KMS-11 (cell line): ENCODE data around the gene FAM186B.

Source experiments
- H2AFZ ChIP-seq: fragments of 200-600 bp; sonication (generic); 2 replicates; pipeline ENCODE4 v1.6.1; 2016; ENCODE audit warnings: antibody characterized with exemption, mixed run types, low read depth
- H3K27ac ChIP-seq: fragments of 200-600 bp; sonication (generic); 2 replicates; pipeline ENCODE4 v1.6.1; 2016; ENCODE audit warnings: mild to moderate bottlenecking, mixed run types
- H3K27me3 ChIP-seq: fragments of 200-600 bp; sonication (generic); 2 replicates; pipeline ENCODE4 v1.6.1; 2017; ENCODE audit warnings: mild to moderate bottlenecking, low read depth, mixed run types, moderate library complexity; ENCODE audit not compliant: insufficient read depth
- H3K36me3 ChIP-seq: fragments of 200-600 bp; sonication (generic); 2 replicates; pipeline ENCODE4 v1.6.1; 2017; ENCODE audit warnings: mild to moderate bottlenecking, mixed run types; ENCODE audit not compliant: insufficient read depth
- H3K4me1 ChIP-seq: fragments of 200-600 bp; sonication (generic); 2 replicates; pipeline ENCODE4 v1.6.1; 2016; ENCODE audit warnings: mild to moderate bottlenecking, low read depth, mixed run types; ENCODE audit not compliant: poor library complexity, severe bottlenecking
- H3K4me2 ChIP-seq: fragments of 200-600 bp; sonication (generic); 2 replicates; pipeline ENCODE4 v1.7.0; 2016; ENCODE audit warnings: mild to moderate bottlenecking, mixed run types
- H3K4me3 ChIP-seq: fragments of 200-600 bp; sonication (generic); IDR thresholded peaks from 2 replicates; pipeline ENCODE4 v1.6.1; 2017; ENCODE audit warnings: low read depth, low read length, mixed read lengths; ENCODE audit not compliant: insufficient read depth
- H3K79me2 ChIP-seq: fragments of 200-600 bp; sonication (generic); 2 replicates; pipeline ENCODE4 v1.6.1; 2016; ENCODE audit warnings: low read depth, mixed run types; ENCODE audit not compliant: insufficient read depth
- H3K9ac ChIP-seq: fragments of 200-600 bp; sonication (generic); 2 replicates; pipeline ENCODE4 v1.6.1; 2016; ENCODE audit warnings: mild to moderate bottlenecking, mixed run types
- H4K20me1 ChIP-seq: fragments of 200-600 bp; sonication (generic); 2 replicates; pipeline ENCODE4 v1.6.1; 2016; ENCODE audit warnings: mild to moderate bottlenecking, mixed run types; ENCODE audit not compliant: insufficient read depth
- CTCF ChIP-seq: fragments of 200-600 bp; sonication (generic); conservative IDR thresholded peaks from 2 replicates; pipeline ENCODE4 v1.6.1; 2017; ENCODE audit warnings: low read depth, mild to moderate bottlenecking, antibody characterized with exemption, low read length, moderate library complexity, mixed read lengths

The FAM186B gene

GRCh38 chr12:49541911-49542505 lies 63.4 kb downstream of the FAM186B start:
- peaks cover 23% of the 10 kb centered on the region for H3K27me3 ChIP-seq
- H3K79me2 ChIP-seq = no peaks in the 10 kb centered on the region
- no peaks in the 10 kb centered on the region for H3K36me3 ChIP-seq
- H2AFZ ChIP-seq = no peak overlapping the region
- H4K20me1 ChIP-seq = no peaks in the 10 kb centered on the region
- no peak overlapping the region for H3K27ac ChIP-seq
- no peak overlapping the region for H3K9ac ChIP-seq
- H3K4me2 ChIP-seq = no peak overlapping the region
- H3K4me1 ChIP-seq = peaks cover 17% of the 10 kb centered on the region
- no peak for TF ChIP-seq CTCF
- H3K4me3 ChIP-seq = no peak overlapping the region

- Histone ChIP-seq H3K9ac (no peak overlapping the region), H3K27ac (no peak overlapping the region), H4K20me1 (no peaks in the 10 kb centered on the region), H3K79me2 (no peaks in the 10 kb centered on the region), H2AFZ (no peak overlapping the region), H3K4me2 (no peak overlapping the region), H3K36me3 (no peaks in the 10 kb centered on the region), H3K4me3 (no peak overlapping the region), H3K4me1 (peaks cover 24% of the 10 kb centered on the region), H3K27me3 (peaks cover 28% of the 10 kb centered on the region)
- no peak for TF ChIP-seq CTCF
Observed at GRCh38 chr12:49541140-49541861, 64.1 kb downstream of the FAM186B start.

GRCh38 chr12:49540229-49541139 lies 65.0 kb downstream of the FAM186B start:
- Histone ChIP-seq H3K4me2 (no peak overlapping the region), H3K79me2 (no peaks in the 10 kb centered on the region), H3K9ac (no peak overlapping the region), H3K27ac (no peak overlapping the region), H4K20me1 (no peaks in the 10 kb centered on the region), H2AFZ (no peak overlapping the region), H3K4me3 (no peak overlapping the region), H3K36me3 (no peaks in the 10 kb centered on the region), H3K4me1 (peaks cover 27% of the 10 kb centered on the region), H3K27me3 (peaks cover 28% of the 10 kb centered on the region)
- TF ChIP-seq CTCF = no peak

GRCh38 chr12:49539406-49540228 lies 65.8 kb downstream of the FAM186B start:
- no peak overlapping the region for H3K27ac ChIP-seq
- TF ChIP-seq CTCF = no peak
- peaks cover 28% of the 10 kb centered on the region for H3K27me3 ChIP-seq
- H3K4me2 ChIP-seq = no peak overlapping the region
- peaks cover 27% of the 10 kb centered on the region for H3K4me1 ChIP-seq
- H4K20me1 ChIP-seq = no peaks in the 10 kb centered on the region
- H2AFZ ChIP-seq = no peak overlapping the region
- no peaks in the 10 kb centered on the region for H3K36me3 ChIP-seq
- H3K4me3 ChIP-seq = no peak overlapping the region
- H3K9ac ChIP-seq = no peak overlapping the region
- no peaks in the 10 kb centered on the region for H3K79me2 ChIP-seq
